Stimulated activated effector memory CD8-positive, alpha-beta T cell treated with anti-CD3 and anti-CD28 coated beads, Interleukin-12 subunit alpha, Interleukin-12 subunit beta, amount 100 ng/mL, for 72 hours (primary cell): ENCODE data around the gene GRIK5.

Source experiments
- ATAC-seq: fragments of 150-1000 bp; cut with Tn5 transposase; 2 replicates; pipeline ENCODE4 v1.10.0; 2021
- DNase-seq, 2 donors: peaks; one replicate each; pipeline ENCODE4 v3.0.0; 2021 to 2022; ENCODE audit warnings: low spot score in 2 of 2
- H3K27ac Mint-ChIP-seq: one replicate; pipeline ENCODE4 v1.8.0; 2022; ENCODE audit warnings: mild to moderate bottlenecking, mixed read lengths
- H3K36me3 Mint-ChIP-seq: one replicate; pipeline ENCODE4 v1.8.0; 2022; ENCODE audit warnings: mild to moderate bottlenecking, mixed read lengths
- H3K4me1 Mint-ChIP-seq: one replicate; pipeline ENCODE4 v1.8.0; 2022; ENCODE audit warnings: mixed read lengths
- H3K4me3 Mint-ChIP-seq: one replicate; pipeline ENCODE4 v1.8.0; 2022; ENCODE audit warnings: mild to moderate bottlenecking, mixed read lengths
- H3K9me3 Mint-ChIP-seq: one replicate; pipeline ENCODE4 v1.8.0; 2022; ENCODE audit warnings: mixed read lengths

Gene GRIK5

GRCh38 chr19:41958367-41959055 is 111.5 kb downstream of the GRIK5 start:
- H3K27ac Mint-ChIP-seq = peak overlapping the region; percentile 85
- peak overlapping the region; percentile 82 for H3K4me3 Mint-ChIP-seq
- DNase-seq (peak; percentile 77 to 92), ATAC-seq (peak; percentile 80)
- peaks cover 33% of the 10 kb centered on the region for H3K4me1 Mint-ChIP-seq
- peaks cover 20% of the 10 kb centered on the region for H3K36me3 Mint-ChIP-seq
- H3K9me3 Mint-ChIP-seq = no peaks in the 10 kb centered on the region

GRCh38 chr19:41957838-41958366 is 112.1 kb downstream of the GRIK5 start:
- peak overlapping the region; percentile 82 for H3K4me3 Mint-ChIP-seq
- H3K36me3 Mint-ChIP-seq = peaks cover 20% of the 10 kb centered on the region
- H3K4me1 Mint-ChIP-seq = peaks cover 33% of the 10 kb centered on the region
- peak; percentile 29 for ATAC-seq
- peak in 1 of 2 donors; percentile 59 for DNase-seq
- H3K27ac Mint-ChIP-seq = peak overlapping the region; percentile 85
- H3K9me3 Mint-ChIP-seq = no peaks in the 10 kb centered on the region

GRCh38 chr19:41957161-41957837 is 112.7 kb downstream of the GRIK5 start:
- ATAC-seq = no peak
- H3K9me3 Mint-ChIP-seq = no peaks in the 10 kb centered on the region
- DNase-seq = no peak
- peak overlapping the region; percentile 85 for H3K27ac Mint-ChIP-seq
- H3K4me1 Mint-ChIP-seq = peaks cover 33% of the 10 kb centered on the region
- H3K4me3 Mint-ChIP-seq = peak overlapping the region; percentile 82
- peaks cover 20% of the 10 kb centered on the region for H3K36me3 Mint-ChIP-seq

GRCh38 chr19:41956621-41957020 is 113.4 kb downstream of the GRIK5 start:
- Mint-ChIP-seq H3K4me1 (peaks cover 38% of the 10 kb centered on the region), H3K9me3 (no peaks in the 10 kb centered on the region), H3K36me3 (peaks cover 20% of the 10 kb centered on the region), H3K27ac (no peak overlapping the region), H3K4me3 (no peak overlapping the region)
- ATAC-seq = no peak
- no peak for DNase-seq

GRCh38 chr19:41955521-41955920 is 114.5 kb downstream of the GRIK5 start:
- no peak for ATAC-seq
- Mint-ChIP-seq H3K4me1 (peaks cover 41% of the 10 kb centered on the region), H3K27ac (no peak overlapping the region), H3K4me3 (no peak overlapping the region), H3K36me3 (peaks cover 20% of the 10 kb centered on the region), H3K9me3 (no peaks in the 10 kb centered on the region)
- DNase-seq = no peak

- peak overlapping the region; percentile 50 for H3K4me3 Mint-ChIP-seq
- H3K27ac Mint-ChIP-seq = peak overlapping the region; percentile 86
- peaks cover 37% of the 10 kb centered on the region for H3K4me1 Mint-ChIP-seq
- peak; percentile 83 for ATAC-seq
- peak; percentile 94 to 97 for DNase-seq
- peaks cover 21% of the 10 kb centered on the region for H3K36me3 Mint-ChIP-seq
- H3K9me3 Mint-ChIP-seq = no peaks in the 10 kb centered on the region
Measured at GRCh38 chr19:41951686-41952172, 118.3 kb downstream of the GRIK5 start.
